Measurements from ENCODE around the gene FBN2.

Gene FBN2

GRCh38 chr5:128243958-128244582 lies 294.0 kb downstream of the FBN2 start:
- Histone ChIP-seq H2BK120ac (ENCODE audit: insufficient read depth, low read length, poor library complexity) (no peak overlapping the region), H3K79me1 (ENCODE audit: low read length) (no peaks in the 10 kb centered on the region), H3K9ac (ENCODE audit: low read length) (no peak overlapping the region), H2AK5ac (ENCODE audit: low read length) (no peak overlapping the region), H2BK5ac (ENCODE audit: low read depth, low read length, poor library complexity) (no peak overlapping the region), H3K79me2 (ENCODE audit: control insufficient read depth, insufficient read depth, low read length, poor library complexity) (no peaks in the 10 kb centered on the region), H3K18ac (ENCODE audit: low read length) (no peak overlapping the region), H3K14ac (ENCODE audit: low read length) (no peak overlapping the region), H3K4me2 (ENCODE audit: low read length) (no peak overlapping the region), H4K8ac (ENCODE audit: low read depth, low read length) (no peak overlapping the region), H3K27me3 (ENCODE audit: insufficient read depth, low read length) (no peaks in the 10 kb centered on the region), H3K4me1 (ENCODE audit: control insufficient read depth in 1 of 2, insufficient read depth in 2 of 2, low read length in 2 of 2) (no peaks in the 10 kb centered on the region), H2AFZ (ENCODE audit: insufficient read depth, low read length, poor library complexity) (no peak overlapping the region), H3K4me3 (ENCODE audit: low read depth, low read length) (no peak overlapping the region), H3K27ac (ENCODE audit: low read depth, low read length) (no peak overlapping the region), H3K23ac (ENCODE audit: low read length) (no peak overlapping the region), H3K9me3 (ENCODE audit: insufficient read depth, low read depth, low read length) (peaks cover 2% of the 10 kb centered on the region), H4K12ac (ENCODE audit: low read depth, low read length) (no peak overlapping the region), H2BK12ac (ENCODE audit: low read length) (no peak overlapping the region), H3K4ac (ENCODE audit: low read depth, low read length) (no peak overlapping the region), H3K36me3 (ENCODE audit: control insufficient read depth in 1 of 2, insufficient read depth in 2 of 2, low read length in 2 of 2) (no peaks in the 10 kb centered on the region), H4K91ac (ENCODE audit: low read depth, low read length) (no peak overlapping the region)
- DNase-seq, result no peak
- WGBS (ENCODE audit: extremely low coverage, insufficient coverage, insufficient read length), result no CpG with 5 or more reads among the region's 3 CpGs

DNA sequence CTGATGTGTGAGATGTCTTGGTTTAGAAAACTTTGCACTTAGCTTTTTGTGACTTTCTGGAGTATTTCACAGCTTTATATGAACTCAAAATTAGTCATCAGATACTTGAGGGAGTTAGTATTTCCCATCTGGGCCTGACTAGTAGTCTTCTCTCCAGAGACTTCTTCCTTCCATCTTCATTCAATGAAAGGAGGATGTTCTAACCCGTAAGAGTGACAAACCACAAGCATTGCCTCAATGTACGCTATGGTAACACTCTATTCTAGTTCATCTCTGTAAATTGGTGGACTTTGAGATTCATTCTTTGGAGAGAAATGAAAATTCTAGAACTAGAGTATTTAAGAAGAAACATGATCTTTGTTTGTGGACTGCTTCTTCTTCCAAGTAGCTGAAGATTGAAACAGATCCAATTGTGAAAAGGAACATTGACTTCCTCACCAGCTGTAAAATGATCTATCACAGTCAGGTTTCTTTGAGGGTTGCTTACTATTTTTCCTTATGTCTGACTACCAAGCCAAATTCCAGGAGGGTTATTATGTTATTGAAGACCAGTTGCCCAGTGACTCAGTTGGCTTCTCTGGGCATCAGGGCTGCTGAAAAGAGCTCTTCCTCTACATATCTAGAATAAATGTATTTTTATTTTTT lies 296.9 kb downstream of the FBN2 start:
- Histone ChIP-seq H3K4ac (ENCODE audit: low read depth, low read length) (no peak overlapping the region), H3K9me3 (ENCODE audit: insufficient read depth, low read depth, low read length) (peaks cover 2% of the 10 kb centered on the region), H3K14ac (ENCODE audit: low read length) (no peak overlapping the region), H3K79me1 (ENCODE audit: low read length) (no peaks in the 10 kb centered on the region), H2BK12ac (ENCODE audit: low read length) (no peak overlapping the region), H3K23ac (ENCODE audit: low read length) (no peak overlapping the region), H3K4me3 (ENCODE audit: low read depth, low read length) (no peak overlapping the region), H4K12ac (ENCODE audit: low read depth, low read length) (no peak overlapping the region), H2AFZ (ENCODE audit: insufficient read depth, low read length, poor library complexity) (no peak overlapping the region), H3K79me2 (ENCODE audit: control insufficient read depth, insufficient read depth, low read length, poor library complexity) (no peaks in the 10 kb centered on the region), H3K27ac (ENCODE audit: low read depth, low read length) (no peak overlapping the region), H2BK120ac (ENCODE audit: insufficient read depth, low read length, poor library complexity) (no peak overlapping the region), H3K18ac (ENCODE audit: low read length) (no peak overlapping the region), H3K27me3 (ENCODE audit: insufficient read depth, low read length) (no peaks in the 10 kb centered on the region), H2BK5ac (ENCODE audit: low read depth, low read length, poor library complexity) (no peak overlapping the region), H3K4me2 (ENCODE audit: low read length) (no peak overlapping the region), H2AK5ac (ENCODE audit: low read length) (no peak overlapping the region), H3K36me3 (ENCODE audit: control insufficient read depth in 1 of 2, insufficient read depth in 2 of 2, low read length in 2 of 2) (no peaks in the 10 kb centered on the region), H3K9ac (ENCODE audit: low read length) (no peak overlapping the region), H4K91ac (ENCODE audit: low read depth, low read length) (no peak overlapping the region), H3K4me1 (ENCODE audit: control insufficient read depth in 1 of 2, insufficient read depth in 2 of 2, low read length in 2 of 2) (no peaks in the 10 kb centered on the region), H4K8ac (ENCODE audit: low read depth, low read length) (no peak overlapping the region)
- no peak for DNase-seq
- WGBS (ENCODE audit: extremely low coverage, insufficient coverage, insufficient read length), result no CpG with 5 or more reads among the region's 2 CpGs

GRCh38 chr5:128237546-128237945 lies 300.5 kb downstream of the FBN2 start:
- DNase-seq, result no peak
- Histone ChIP-seq H4K12ac (ENCODE audit: low read depth, low read length) (no peak overlapping the region), H3K36me3 (ENCODE audit: control insufficient read depth in 1 of 2, insufficient read depth in 2 of 2, low read length in 2 of 2) (no peaks in the 10 kb centered on the region), H4K8ac (ENCODE audit: low read depth, low read length) (no peak overlapping the region), H2BK5ac (ENCODE audit: low read depth, low read length, poor library complexity) (no peak overlapping the region), H3K14ac (ENCODE audit: low read length) (no peak overlapping the region), H3K4ac (ENCODE audit: low read depth, low read length) (no peak overlapping the region), H4K91ac (ENCODE audit: low read depth, low read length) (no peak overlapping the region), H3K79me1 (ENCODE audit: low read length) (no peaks in the 10 kb centered on the region), H3K23ac (ENCODE audit: low read length) (no peak overlapping the region), H3K27ac (ENCODE audit: low read depth, low read length) (no peak overlapping the region), H3K27me3 (ENCODE audit: insufficient read depth, low read length) (no peaks in the 10 kb centered on the region), H3K9ac (ENCODE audit: low read length) (no peak overlapping the region), H3K4me2 (ENCODE audit: low read length) (no peak overlapping the region), H3K18ac (ENCODE audit: low read length) (no peak overlapping the region), H2AFZ (ENCODE audit: insufficient read depth, low read length, poor library complexity) (no peak overlapping the region), H3K9me3 (ENCODE audit: insufficient read depth, low read depth, low read length) (no peaks in the 10 kb centered on the region), H2BK12ac (ENCODE audit: low read length) (no peak overlapping the region), H2BK120ac (ENCODE audit: insufficient read depth, low read length, poor library complexity) (no peak overlapping the region), H3K4me1 (ENCODE audit: control insufficient read depth in 1 of 2, insufficient read depth in 2 of 2, low read length in 2 of 2) (peaks cover 0 to 2% of the 10 kb centered on the region in 2 experiments), H2AK5ac (ENCODE audit: low read length) (no peak overlapping the region), H3K4me3 (ENCODE audit: low read depth, low read length) (no peak overlapping the region), H3K79me2 (ENCODE audit: control insufficient read depth, insufficient read depth, low read length, poor library complexity) (no peaks in the 10 kb centered on the region)
- no CpG with 5 or more reads among the region's 8 CpGs for WGBS (ENCODE audit: extremely low coverage, insufficient coverage, insufficient read length)

GRCh38 chr5:128237000-128237399 lies 301.0 kb downstream of the FBN2 start:
- Histone ChIP-seq H3K18ac (ENCODE audit: low read length) (no peak overlapping the region), H2AK5ac (ENCODE audit: low read length) (no peak overlapping the region), H2AFZ (ENCODE audit: insufficient read depth, low read length, poor library complexity) (no peak overlapping the region), H3K4me1 (ENCODE audit: control insufficient read depth in 1 of 2, insufficient read depth in 2 of 2, low read length in 2 of 2) (peaks cover 0 to 2% of the 10 kb centered on the region in 2 experiments), H3K14ac (ENCODE audit: low read length) (no peak overlapping the region), H3K23ac (ENCODE audit: low read length) (no peak overlapping the region), H3K36me3 (ENCODE audit: control insufficient read depth in 1 of 2, insufficient read depth in 2 of 2, low read length in 2 of 2) (no peaks in the 10 kb centered on the region), H3K79me2 (ENCODE audit: control insufficient read depth, insufficient read depth, low read length, poor library complexity) (no peaks in the 10 kb centered on the region), H3K27ac (ENCODE audit: low read depth, low read length) (no peak overlapping the region), H3K4ac (ENCODE audit: low read depth, low read length) (no peak overlapping the region), H3K4me3 (ENCODE audit: low read depth, low read length) (no peak overlapping the region), H2BK5ac (ENCODE audit: low read depth, low read length, poor library complexity) (no peak overlapping the region), H2BK12ac (ENCODE audit: low read length) (no peak overlapping the region), H4K8ac (ENCODE audit: low read depth, low read length) (no peak overlapping the region), H4K12ac (ENCODE audit: low read depth, low read length) (no peak overlapping the region), H3K9ac (ENCODE audit: low read length) (no peak overlapping the region), H4K91ac (ENCODE audit: low read depth, low read length) (no peak overlapping the region), H3K9me3 (ENCODE audit: insufficient read depth, low read depth, low read length) (no peaks in the 10 kb centered on the region), H2BK120ac (ENCODE audit: insufficient read depth, low read length, poor library complexity) (no peak overlapping the region), H3K4me2 (ENCODE audit: low read length) (no peak overlapping the region), H3K79me1 (ENCODE audit: low read length) (no peaks in the 10 kb centered on the region), H3K27me3 (ENCODE audit: insufficient read depth, low read length) (no peaks in the 10 kb centered on the region)
- no CpG with 5 or more reads among the region's 2 CpGs for WGBS (ENCODE audit: extremely low coverage, insufficient coverage, insufficient read length)
- DNase-seq, result no peak

Measured in trophoblast cell (in vitro differentiated cells and primary cell).